Central memory CD4-positive, alpha-beta T cell (primary cell): Measurements from ENCODE around the gene OPN1MW3.
"Not testable (repeated sequence)": the region's sequence is repeated elsewhere in the genome, so short reads cannot be mapped to it uniquely, and the experiment has no call there.

Experiments
- DNase-seq: peaks from one replicate; pipeline ENCODE4 v3.0.0; 2022
- total RNA-seq, 3 experiments: gene quantifications; one replicate each; lab custom pipeline; 2026; lab: John Stamatoyannopoulos, UW

OPN1MW3 gene
- total RNA-seq = 0 reads per million in 3 experiments

GRCh38 chrX:154257282-154257681, at the start of gene OPN1MW3:
TSS of gene OPN1MW3 (plus strand) at chrX:154257582. CDS start at chrX:154257620, 38 bp downstream.
- not testable (repeated sequence) for DNase-seq

DNA sequence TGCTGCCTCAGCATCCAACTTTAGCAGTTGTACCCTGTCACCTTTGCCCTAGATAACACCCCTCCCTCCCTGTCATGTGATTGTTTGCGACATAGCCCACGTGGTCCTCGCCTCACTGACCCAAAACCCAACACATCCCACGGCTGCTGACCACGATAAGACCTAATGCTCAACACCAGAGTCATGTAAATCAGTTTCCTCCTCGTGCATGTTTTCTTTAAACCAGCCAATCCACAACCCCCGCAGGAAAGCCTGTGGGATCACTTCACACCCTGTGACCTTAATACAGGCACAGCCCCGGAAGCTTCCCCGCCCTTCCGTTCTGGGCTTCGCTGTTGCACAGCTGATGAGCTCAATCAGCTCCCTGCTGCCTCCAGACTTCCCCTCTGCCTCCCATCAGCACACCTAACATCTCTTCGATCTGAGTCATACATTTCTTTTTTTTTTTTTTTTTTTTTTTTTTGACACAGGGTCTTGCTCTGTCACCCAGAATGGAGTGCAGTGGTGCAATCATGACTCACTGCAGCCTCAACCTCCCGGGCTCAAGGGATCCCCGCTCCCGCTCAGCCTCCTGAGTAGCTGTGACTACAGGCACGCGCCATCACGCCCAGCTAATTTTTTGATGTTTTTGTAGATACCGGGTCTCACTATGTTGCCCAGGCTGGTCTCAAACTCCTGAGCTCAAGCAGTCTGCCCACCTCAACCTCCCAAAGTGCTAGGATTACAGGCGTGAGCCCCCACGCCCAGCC, 47.5 kb upstream of the OPN1MW3 start:
- DNase-seq = not testable (repeated sequence)

DNA sequence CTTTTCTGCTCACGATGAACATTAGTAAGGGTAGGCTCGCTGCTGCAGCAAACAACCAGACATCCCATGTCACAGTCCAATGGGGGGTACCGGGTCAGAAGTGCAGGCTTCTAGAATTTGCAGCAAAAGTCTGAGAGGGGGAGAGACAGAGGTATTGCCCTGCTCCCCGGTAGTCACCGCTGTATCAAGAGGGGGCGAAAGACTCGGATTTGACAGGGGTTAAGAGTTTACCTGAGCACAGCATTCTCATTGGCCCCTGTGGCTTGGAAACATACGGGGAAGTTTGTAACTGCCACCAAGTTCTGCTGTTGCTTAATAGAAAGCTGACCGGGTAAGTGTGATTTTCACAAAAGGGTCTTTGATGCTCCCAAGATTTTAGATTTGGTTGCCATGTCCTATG, 46.3 kb upstream of the OPN1MW3 start:
- DNase-seq = not testable (repeated sequence)

- DNase-seq = not testable (repeated sequence)
Measured at GRCh38 chrX:154211499-154211898, 45.9 kb upstream of the OPN1MW3 start.

- not testable (repeated sequence) for DNase-seq
Measured at GRCh38 chrX:154219456-154219855, 37.9 kb upstream of the OPN1MW3 start, which contains the start of gene OPN1MW2. TSS of gene OPN1MW2 (plus strand) at chrX:154219756. CDS start at chrX:154219816, 60 bp downstream.

GRCh38 chrX:154225292-154225691, 32.1 kb upstream of the OPN1MW3 start:
- DNase-seq = not testable (repeated sequence)

DNA sequence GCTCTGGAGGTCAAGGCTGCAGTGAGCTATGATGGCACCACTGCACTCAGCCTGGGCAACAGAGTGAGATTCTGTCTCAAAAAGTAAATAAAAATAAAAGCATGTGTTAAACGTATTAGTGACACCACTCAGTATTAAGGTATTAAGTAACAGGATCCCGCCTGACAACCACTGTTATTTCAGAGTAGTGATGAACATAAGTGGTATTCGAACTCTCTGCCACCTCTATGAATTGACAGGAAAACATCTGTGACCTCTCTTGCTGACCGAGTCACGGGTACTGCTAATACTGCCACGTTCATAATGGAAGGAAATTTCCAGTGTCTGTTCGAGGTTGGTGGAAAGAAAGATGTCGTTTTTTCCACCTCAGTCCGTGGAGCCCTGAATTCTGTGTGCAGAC, 30.7 kb upstream of the OPN1MW3 start:
- not testable (repeated sequence) for DNase-seq

DNA sequence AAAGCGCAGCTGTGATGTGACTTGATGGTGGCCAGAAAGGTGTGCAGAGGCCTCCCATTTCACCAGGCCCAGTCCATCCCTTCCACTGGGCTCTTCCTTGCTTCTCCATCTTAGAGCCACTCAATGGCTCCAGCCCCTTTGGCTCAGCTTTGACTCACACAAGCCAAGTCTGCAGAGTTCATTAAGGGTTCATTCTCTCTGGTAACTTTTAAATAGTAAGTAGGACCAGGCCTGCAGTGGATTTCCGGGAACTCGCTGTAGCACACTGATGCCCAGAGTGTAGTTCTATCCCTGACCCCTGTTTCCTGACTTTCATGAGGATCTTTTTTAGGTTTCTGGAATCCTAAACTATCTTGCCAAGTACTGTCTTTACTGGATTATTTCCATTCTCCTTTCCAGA, 25.9 kb upstream of the OPN1MW3 start:
- DNase-seq = not testable (repeated sequence)

GRCh38 chrX:154233620-154234019, 23.8 kb upstream of the OPN1MW3 start:
- not testable (repeated sequence) for DNase-seq

GRCh38 chrX:154238939-154239559, 18.3 kb upstream of the OPN1MW3 start:
- DNase-seq = not testable (repeated sequence)

GRCh38 chrX:154239982-154240503, 17.3 kb upstream of the OPN1MW3 start:
- not testable (repeated sequence) for DNase-seq

DNA sequence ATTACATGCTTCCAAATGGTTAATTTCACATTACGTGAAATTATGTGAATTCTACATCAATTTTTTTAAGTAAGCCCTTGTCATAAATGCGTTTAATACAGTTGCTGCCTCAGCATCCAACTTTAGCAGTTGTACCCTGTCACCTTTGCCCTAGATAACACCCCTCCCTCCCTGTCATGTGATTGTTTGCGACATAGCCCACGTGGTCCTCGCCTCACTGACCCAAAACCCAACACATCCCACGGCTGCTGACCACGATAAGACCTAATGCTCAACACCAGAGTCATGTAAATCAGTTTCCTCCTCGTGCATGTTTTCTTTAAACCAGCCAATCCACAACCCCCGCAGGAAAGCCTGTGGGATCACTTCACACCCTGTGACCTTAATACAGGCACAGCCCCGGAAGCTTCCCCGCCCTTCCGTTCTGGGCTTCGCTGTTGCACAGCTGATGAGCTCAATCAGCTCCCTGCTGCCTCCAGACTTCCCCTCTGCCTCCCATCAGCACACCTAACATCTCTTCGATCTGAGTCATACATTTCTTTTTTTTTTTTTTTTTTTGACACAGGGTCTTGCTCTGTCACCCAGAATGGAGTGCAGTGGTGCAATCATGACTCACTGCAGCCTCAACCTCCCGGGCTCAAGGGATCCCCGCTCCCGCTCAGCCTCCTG, 9.9 kb upstream of the OPN1MW3 start:
- peak; percentile 78 for DNase-seq

- DNase-seq = not testable (repeated sequence)
Measured at GRCh38 chrX:154248076-154248475, 9.3 kb upstream of the OPN1MW3 start.

DNA sequence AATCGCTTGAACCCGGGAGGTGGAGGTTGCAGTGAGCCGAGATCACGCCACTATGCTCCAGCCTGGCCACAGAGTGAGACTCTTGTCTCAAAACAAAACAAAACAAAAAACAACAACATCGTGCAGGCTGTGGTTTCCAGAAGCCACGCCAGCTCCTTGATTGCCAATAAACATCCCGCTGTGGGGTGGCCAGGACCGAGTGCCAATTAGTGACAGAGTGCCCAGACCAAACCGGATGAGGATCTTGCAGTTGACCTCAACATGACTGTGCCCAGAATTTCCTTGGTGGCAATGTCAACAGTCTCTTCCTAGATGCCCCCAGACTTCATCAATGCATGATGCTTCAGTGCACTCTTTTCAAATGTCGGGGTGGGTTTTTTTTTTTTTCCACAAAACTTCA, 1.3 kb downstream of the OPN1MW3 start:
- not testable (repeated sequence) for DNase-seq

- DNase-seq = not testable (repeated sequence)
Measured at GRCh38 chrX:154263072-154263471, 5.7 kb downstream of the OPN1MW3 start.

DNA sequence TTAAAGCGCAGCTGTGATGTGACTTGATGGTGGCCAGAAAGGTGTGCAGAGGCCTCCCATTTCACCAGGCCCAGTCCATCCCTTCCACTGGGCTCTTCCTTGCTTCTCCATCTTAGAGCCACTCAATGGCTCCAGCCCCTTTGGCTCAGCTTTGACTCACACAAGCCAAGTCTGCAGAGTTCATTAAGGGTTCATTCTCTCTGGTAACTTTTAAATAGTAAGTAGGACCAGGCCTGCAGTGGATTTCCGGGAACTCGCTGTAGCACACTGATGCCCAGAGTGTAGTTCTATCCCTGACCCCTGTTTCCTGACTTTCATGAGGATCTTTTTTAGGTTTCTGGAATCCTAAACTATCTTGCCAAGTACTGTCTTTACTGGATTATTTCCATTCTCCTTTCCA, 11.9 kb downstream of the OPN1MW3 start:
- not testable (repeated sequence) for DNase-seq

DNA sequence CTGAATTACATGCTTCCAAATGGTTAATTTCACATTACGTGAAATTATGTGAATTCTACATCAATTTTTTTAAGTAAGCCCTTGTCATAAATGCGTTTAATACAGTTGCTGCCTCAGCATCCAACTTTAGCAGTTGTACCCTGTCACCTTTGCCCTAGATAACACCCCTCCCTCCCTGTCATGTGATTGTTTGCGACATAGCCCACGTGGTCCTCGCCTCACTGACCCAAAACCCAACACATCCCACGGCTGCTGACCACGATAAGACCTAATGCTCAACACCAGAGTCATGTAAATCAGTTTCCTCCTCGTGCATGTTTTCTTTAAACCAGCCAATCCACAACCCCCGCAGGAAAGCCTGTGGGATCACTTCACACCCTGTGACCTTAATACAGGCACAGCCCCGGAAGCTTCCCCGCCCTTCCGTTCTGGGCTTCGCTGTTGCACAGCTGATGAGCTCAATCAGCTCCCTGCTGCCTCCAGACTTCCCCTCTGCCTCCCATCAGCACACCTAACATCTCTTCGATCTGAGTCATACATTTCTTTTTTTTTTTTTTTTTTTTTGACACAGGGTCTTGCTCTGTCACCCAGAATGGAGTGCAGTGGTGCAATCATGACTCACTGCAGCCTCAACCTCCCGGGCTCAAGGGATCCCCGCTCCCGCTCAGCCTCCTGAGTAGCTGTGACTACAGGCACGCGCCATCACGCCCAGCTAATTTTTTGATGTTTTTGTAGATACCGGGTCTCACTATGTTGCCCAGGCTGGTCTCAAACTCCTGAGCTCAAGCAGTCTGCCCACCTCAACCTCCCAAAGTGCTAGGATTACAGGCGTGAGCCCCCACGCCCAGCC, 27.3 kb downstream of the OPN1MW3 start:
- DNase-seq = not testable (repeated sequence)

GRCh38 chrX:154286406-154286805, 29.0 kb downstream of the OPN1MW3 start:
- not testable (repeated sequence) for DNase-seq

DNA sequence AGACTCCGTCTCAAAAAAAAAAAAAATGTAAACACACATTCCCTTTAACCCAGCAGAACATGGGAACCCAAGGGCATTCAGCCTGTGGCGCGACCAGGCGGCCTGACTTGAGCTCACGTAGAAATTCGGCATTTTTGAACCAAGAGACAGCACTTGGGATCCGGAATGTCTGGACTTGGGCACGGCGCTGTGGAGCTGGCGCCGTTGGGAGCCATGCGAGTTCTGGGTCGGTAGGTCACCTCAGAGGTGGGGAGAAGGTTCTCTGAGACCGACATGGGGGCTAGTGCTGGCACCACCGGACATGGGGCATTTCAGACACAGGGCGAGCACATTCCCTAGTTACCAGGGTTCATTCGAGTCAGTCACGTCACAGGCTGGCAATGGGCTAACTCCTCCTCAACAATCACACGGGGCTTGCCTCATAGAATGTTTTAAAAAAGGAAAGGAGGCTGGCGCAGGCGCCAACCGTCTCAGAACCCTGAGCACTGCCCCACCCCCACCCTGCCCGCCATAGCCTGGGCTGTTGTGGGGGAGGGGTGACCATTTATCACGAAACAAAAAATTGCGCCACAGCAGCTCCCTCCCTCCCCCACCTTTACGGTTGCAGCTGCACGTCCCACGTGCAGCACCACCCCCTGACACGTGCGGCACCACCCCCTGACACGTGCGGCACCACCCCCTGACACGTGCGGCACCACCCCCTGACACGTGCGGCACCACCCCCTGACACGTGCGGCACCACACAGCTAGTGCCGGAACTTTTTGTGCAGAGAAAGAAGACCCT, 37.6 kb downstream of the OPN1MW3 start, which contains the start of gene TEX28:
Gene TEX28 (minus strand): TSS at position 334 of the 784 bp plus-strand sequence. CDS start 3,007 bp downstream, outside the sequence.
- no peak for DNase-seq

- DNase-seq = no peak
Measured at GRCh38 chrX:154295664-154296310, 38.4 kb downstream of the OPN1MW3 start, which contains the start of gene TKTL1. TSS of gene TKTL1 (plus strand) at chrX:154295795. CDS start at chrX:154295860, 65 bp downstream.
